HFFc6 (cell line): ENCODE results near the gene C1QL4. TPM values are rescaled to one million over a fixed set of nuclear protein-coding genes. Genes with fewer than 3 reads are reported as not detected.
"Not testable (repeated sequence)": the region's sequence is repeated elsewhere in the genome, so short reads cannot be mapped to it uniquely, and the experiment has no call there.

ENCODE experiments used
- DNase-seq: peaks from one replicate; pipeline ENCODE4 v3.0.0-alpha.2; 2018
- H3K27ac Mint-ChIP-seq: 2 replicates; pipeline ENCODE4 v1.8.0; 2020; ENCODE audit warnings: mild to moderate bottlenecking, mixed read lengths
- H3K27me3 Mint-ChIP-seq: 2 replicates; pipeline ENCODE4 v1.8.0; 2021; ENCODE audit warnings: mild to moderate bottlenecking, moderate library complexity, mixed read lengths; ENCODE audit not compliant: insufficient read depth
- H3K36me3 Mint-ChIP-seq: 2 replicates; pipeline ENCODE4 v1.8.0; 2021; ENCODE audit warnings: low read depth, mixed read lengths
- H3K4me1 Mint-ChIP-seq: 2 replicates; pipeline ENCODE4 v1.8.0; 2020; ENCODE audit warnings: low read depth, mixed read lengths
- H3K4me3 Mint-ChIP-seq: 2 replicates; pipeline ENCODE4 v1.8.0; 2020; ENCODE audit warnings: mild to moderate bottlenecking, moderate library complexity, mixed read lengths
- H3K9me3 Mint-ChIP-seq: 2 replicates; pipeline ENCODE4 v1.8.0; 2020; ENCODE audit warnings: mild to moderate bottlenecking, mixed read lengths
- total RNA-seq, 6 experiments: library from RNA; stranded (reverse); fragmentation: NEBNext Ultra II Directional; extraction: Animal tissue kit (Norgen Biotek cat#: 25700); gene quantifications; 2 replicates in 1 of 6; 3 replicates in 5 of 6; pipeline ENCODE4 v1.2.3, GENCODE V29; 2021
- TF ChIP-seq, protein P1 (sequence below): fragments of 200-600 bp; sonication (generic); IDR thresholded peaks from 2 replicates; pipeline ENCODE4 v1.5.0; 2021; ENCODE audit warnings: antibody characterized with exemption, mild to moderate bottlenecking

Gene C1QL4
- total RNA-seq, 6 experiments from 2014 or later: 0.14 to 0.48 (median 0.28) TPM; not detected in 1

DNA sequence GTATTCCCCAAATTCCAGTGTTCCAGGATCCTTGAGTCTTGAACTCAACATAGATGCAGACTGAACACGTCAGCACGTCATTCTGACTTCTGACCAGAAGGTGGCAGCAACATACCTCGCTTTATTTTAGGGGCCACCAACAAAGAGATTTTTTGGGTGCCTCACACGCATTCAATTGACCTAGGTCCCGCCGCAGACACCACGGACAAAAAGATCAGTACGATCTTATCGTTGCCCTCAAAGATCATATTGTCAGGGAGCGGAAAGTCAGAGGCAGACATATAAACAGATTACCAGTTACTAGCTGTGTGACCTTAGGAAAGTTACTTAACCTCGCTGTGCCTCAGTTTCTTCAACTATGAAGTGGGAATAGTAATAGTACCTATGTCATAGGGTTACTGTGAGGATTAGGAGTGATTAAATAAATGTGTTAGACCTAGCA is 48.6 kb downstream of the C1QL4 start:
- Mint-ChIP-seq H3K36me3 (no peaks in the 10 kb centered on the region), H3K4me3 (no peak overlapping the region), H3K27me3 (peaks cover 8% of the 10 kb centered on the region), H3K4me1 (peaks cover 10% of the 10 kb centered on the region), H3K9me3 (no peaks in the 10 kb centered on the region), H3K27ac (no peak overlapping the region)
- TF ChIP-seq, protein P1, sequence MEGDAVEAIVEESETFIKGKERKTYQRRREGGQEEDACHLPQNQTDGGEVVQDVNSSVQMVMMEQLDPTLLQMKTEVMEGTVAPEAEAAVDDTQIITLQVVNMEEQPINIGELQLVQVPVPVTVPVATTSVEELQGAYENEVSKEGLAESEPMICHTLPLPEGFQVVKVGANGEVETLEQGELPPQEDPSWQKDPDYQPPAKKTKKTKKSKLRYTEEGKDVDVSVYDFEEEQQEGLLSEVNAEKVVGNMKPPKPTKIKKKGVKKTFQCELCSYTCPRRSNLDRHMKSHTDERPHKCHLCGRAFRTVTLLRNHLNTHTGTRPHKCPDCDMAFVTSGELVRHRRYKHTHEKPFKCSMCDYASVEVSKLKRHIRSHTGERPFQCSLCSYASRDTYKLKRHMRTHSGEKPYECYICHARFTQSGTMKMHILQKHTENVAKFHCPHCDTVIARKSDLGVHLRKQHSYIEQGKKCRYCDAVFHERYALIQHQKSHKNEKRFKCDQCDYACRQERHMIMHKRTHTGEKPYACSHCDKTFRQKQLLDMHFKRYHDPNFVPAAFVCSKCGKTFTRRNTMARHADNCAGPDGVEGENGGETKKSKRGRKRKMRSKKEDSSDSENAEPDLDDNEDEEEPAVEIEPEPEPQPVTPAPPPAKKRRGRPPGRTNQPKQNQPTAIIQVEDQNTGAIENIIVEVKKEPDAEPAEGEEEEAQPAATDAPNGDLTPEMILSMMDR: peak; percentile 95
- DNase-seq: peak; percentile 58

GRCh38 chr12:49287876-49288275 is 49.1 kb downstream of the C1QL4 start:
- no peak overlapping the region for H3K27ac Mint-ChIP-seq
- peaks cover 10% of the 10 kb centered on the region for H3K4me1 Mint-ChIP-seq
- no peaks in the 10 kb centered on the region for H3K36me3 Mint-ChIP-seq
- H3K27me3 Mint-ChIP-seq: peaks cover 8% of the 10 kb centered on the region
- H3K4me3 Mint-ChIP-seq: no peak overlapping the region
- TF ChIP-seq, protein P1: no peak
- no peaks in the 10 kb centered on the region for H3K9me3 Mint-ChIP-seq
- no peak for DNase-seq

GRCh38 chr12:49284672-49285071 is 52.3 kb downstream of the C1QL4 start:
- Mint-ChIP-seq H3K4me3 (no peak overlapping the region), H3K27ac (no peak overlapping the region), H3K36me3 (no peaks in the 10 kb centered on the region), H3K9me3 (no peaks in the 10 kb centered on the region), H3K27me3 (peaks cover 11% of the 10 kb centered on the region), H3K4me1 (peaks cover 10% of the 10 kb centered on the region)
- no peak for DNase-seq
- TF ChIP-seq, protein P1: no peak

- no peaks in the 10 kb centered on the region for H3K9me3 Mint-ChIP-seq
- no peak for DNase-seq
- H3K27me3 Mint-ChIP-seq: peaks cover 11% of the 10 kb centered on the region
- no peak overlapping the region for H3K4me3 Mint-ChIP-seq
- TF ChIP-seq, protein P1: peak; percentile 35; the same call in 1 of the 2 replicates
- peaks cover 10% of the 10 kb centered on the region for H3K4me1 Mint-ChIP-seq
- H3K27ac Mint-ChIP-seq: no peak overlapping the region
- H3K36me3 Mint-ChIP-seq: no peaks in the 10 kb centered on the region
Measured at GRCh38 chr12:49283541-49284429, 53.2 kb downstream of the C1QL4 start.

- not testable (repeated sequence) for H3K4me1 Mint-ChIP-seq, H3K36me3 Mint-ChIP-seq, H3K27me3 Mint-ChIP-seq, H3K4me3 Mint-ChIP-seq, DNase-seq, H3K9me3 Mint-ChIP-seq, H3K27ac Mint-ChIP-seq
Measured at GRCh38 chr12:49282740-49283375, 54.1 kb downstream of the C1QL4 start.

Other genes starting within 250 kb of the C1QL4 start
- under 1 TPM in 1 of 6 experiments, not detected in 5; 0.07 TPM for gene DHH, start 242.4 kb downstream of the C1QL4 start, total RNA-seq
- 10 to 100 TPM; 23.0 to 31.0 (median 26.2) TPM for gene LMBR1L, start 226.3 kb downstream of the C1QL4 start, total RNA-seq
- 1,000 to 10,000 TPM; 1,208 to 2,585 (median 2,279) TPM for gene TUBA1B, start 205.8 kb downstream of the C1QL4 start, total RNA-seq
- gene TUBA1A, start 148.1 kb downstream of the C1QL4 start, total RNA-seq: 100 to 1,000 TPM; 227 to 300 (median 257) TPM
- gene TUBA1C, start 72.1 kb downstream of the C1QL4 start, total RNA-seq: 1,000 to 10,000 TPM in 3 of 6 experiments, 100 to 1,000 TPM in 3; 571 to 1,139 (median 936) TPM
- gene PRPH, start 42.0 kb downstream of the C1QL4 start, total RNA-seq: not detected
- 10 to 100 TPM; 14.1 to 37.4 (median 34.5) TPM for gene TROAP, start 13.9 kb downstream of the C1QL4 start, total RNA-seq
- gene DNAJC22, start 9.7 kb upstream of the C1QL4 start, total RNA-seq: 1 to 10 TPM in 4 of 6 experiments, under 1 TPM in 2; 0.38 to 4.1 (median 2.6) TPM
- gene SPATS2, start 30.3 kb upstream of the C1QL4 start, total RNA-seq: 10 to 100 TPM; 33.4 to 64.4 (median 50.9) TPM
- under 1 TPM in 2 of 6 experiments, not detected in 4; 0.05 to 0.10 TPM for gene KCNH3, start 201.8 kb upstream of the C1QL4 start, total RNA-seq
- gene MCRS1, start 231.0 kb upstream of the C1QL4 start, total RNA-seq: 10 to 100 TPM; 46.2 to 59.8 (median 55.4) TPM